H1 (cell line): ENCODE measurements around the gene CNBD2. TPM values are rescaled to one million over a fixed set of nuclear protein-coding genes. Genes with fewer than 3 reads are reported as not detected.

Experiments used
- CTCF ChIA-PET: fragments of 300-600 bp; sonication (Branson Sonifier 250); formaldehyde crosslinking; loops from one replicate; lab custom pipeline; 2021; ENCODE audit not compliant: partially characterized antibody; lab: Charles Lee
- POLR2A ChIA-PET: fragments of 300-600 bp; sonication (Branson Sonifier 250); formaldehyde crosslinking; loops from one replicate; lab custom pipeline; 2021; ENCODE audit warnings: inconsistent platforms; ENCODE audit not compliant: partially characterized antibody; lab: Charles Lee
- DNase-seq, 2 experiments: peaks; one replicate each; pipeline versions ENCODE4 v3.0.0 to v3.0.0-alpha.2; 2010 to 2022; ENCODE audit warnings: low spot score in 2 of 2, low read depth in 1 of 2, mixed read lengths in 1 of 2
- FAIRE-seq: peaks from 2 replicates; lab custom pipeline; 2011; peaks lifted over from hg19 to GRCh38; lab: Jason Lieb, UNC
- H2AFZ ChIP-seq: 2 replicates; pipeline ENCODE4 v1.8.1; 2012; ENCODE audit warnings: low read length, inconsistent platforms
- H2AK5ac ChIP-seq: 2 replicates; pipeline ENCODE4 v1.6.1; 2013; ENCODE audit warnings: low read depth, low read length
- H2BK120ac ChIP-seq: replicated peaks from 2 replicates; pipeline ENCODE3; 2013; ENCODE audit warnings: low read depth, low read length, inconsistent platforms
- H2BK12ac ChIP-seq: 2 replicates; pipeline ENCODE4 v1.6.1; 2013; ENCODE audit warnings: low read depth, low read length
- H2BK15ac ChIP-seq: 2 replicates; pipeline ENCODE4 v1.6.1; 2013; ENCODE audit warnings: low read length
- H2BK20ac ChIP-seq: 2 replicates; pipeline ENCODE4 v1.6.1; 2013; ENCODE audit warnings: low read length
- H2BK5ac ChIP-seq: 2 replicates; pipeline ENCODE4 v1.6.1; 2013; ENCODE audit warnings: low read depth, low read length
- H3K14ac ChIP-seq: 2 replicates; pipeline ENCODE4 v1.6.1; 2013; ENCODE audit warnings: inconsistent platforms; ENCODE audit not compliant: insufficient read length
- H3K18ac ChIP-seq: 2 replicates; pipeline ENCODE4 v1.6.1; 2013; ENCODE audit warnings: low read length; ENCODE audit errors: extremely low read depth
- H3K23ac ChIP-seq: 2 replicates; pipeline ENCODE4 v1.6.1; 2013; ENCODE audit warnings: inconsistent platforms; ENCODE audit not compliant: insufficient read length
- H3K23me2 ChIP-seq: 2 replicates; pipeline ENCODE4 v1.6.1; 2013; ENCODE audit warnings: low read depth, low read length
- H3K27ac ChIP-seq: 2 replicates; pipeline ENCODE4 v1.6.1; 2011; ENCODE audit warnings: low read depth, low read length, inconsistent platforms
- H3K27me3 ChIP-seq, 4 experiments: replicated peaks in 1 of 4; 1 replicate in 1 of 4; 2 replicates in 3 of 4; pipeline versions ENCODE4 v1.6.1 to v1.8.1; 2011 to 2013; ENCODE audit warnings: low read length in 3 of 4, mild to moderate bottlenecking in 3 of 4, inconsistent platforms in 2 of 4, mixed read lengths in 2 of 4, moderate library complexity in 1 of 4; ENCODE audit not compliant: control insufficient read depth in 3 of 4, insufficient read depth in 3 of 4; ENCODE audit errors: extremely low read depth in 1 of 4
- H3K36me3 ChIP-seq, 4 experiments: 2 replicates each; pipeline versions ENCODE4 v1.6.1 to v1.8.1; 2011 to 2013; ENCODE audit warnings: mild to moderate bottlenecking in 4 of 4, low read length in 3 of 4, moderate library complexity in 2 of 4, control low read depth in 1 of 4, inconsistent platforms in 1 of 4; ENCODE audit not compliant: insufficient read depth in 4 of 4, control insufficient read depth in 2 of 4
- H3K4ac ChIP-seq: replicated peaks from 2 replicates; pipeline ENCODE3; 2013; ENCODE audit warnings: low read length, low read depth, mixed read lengths, inconsistent platforms; ENCODE audit not compliant: insufficient read length
- H3K4me1 ChIP-seq, 4 experiments: replicated peaks in 1 of 4; 1 replicate in 1 of 4; 2 replicates in 3 of 4; pipeline versions ENCODE4 v1.6.1 to v1.8.1; 2011 to 2013; ENCODE audit warnings: low read length in 3 of 4, inconsistent platforms in 2 of 4, mixed read lengths in 1 of 4; ENCODE audit not compliant: insufficient read depth in 4 of 4, control insufficient read depth in 3 of 4
- H3K4me2 ChIP-seq, 2 experiments: 2 replicates each; pipeline versions ENCODE4 v1.6.1 to v1.8.1; 2011 to 2013; ENCODE audit warnings: low read depth in 2 of 2, low read length in 2 of 2, control low read depth in 1 of 2, inconsistent platforms in 1 of 2, mild to moderate bottlenecking in 1 of 2; ENCODE audit not compliant: insufficient read depth in 1 of 2
- H3K4me3 ChIP-seq, 4 experiments: fragments of 200-600, 300-600 bp in 1 of 4; sonication (generic), shearing (Covaris generic), sonication (Bioruptor Twin) in 1 of 4; 2 replicates each; pipeline versions ENCODE4 v1.5.1 to v1.8.1; 2011 to 2016; ENCODE audit warnings: low read length in 4 of 4, low read depth in 3 of 4, control low read depth in 2 of 4, inconsistent platforms in 2 of 4, mild to moderate bottlenecking in 2 of 4, mixed read lengths in 1 of 4, moderate library complexity in 1 of 4; ENCODE audit not compliant: insufficient read depth in 2 of 4; ENCODE audit errors: extremely low read depth in 1 of 4
- H3K56ac ChIP-seq: replicated peaks from 2 replicates; pipeline ENCODE3; 2013; ENCODE audit warnings: low read depth, mild to moderate bottlenecking, mixed read lengths, low read length, inconsistent platforms; ENCODE audit not compliant: insufficient read length
- H3K79me1 ChIP-seq: 2 replicates; pipeline ENCODE4 v1.6.1; 2013; ENCODE audit warnings: low read depth, low read length, control low read depth
- H3K79me2 ChIP-seq, 2 experiments: 2 replicates each; pipeline versions ENCODE4 v1.6.1 to v1.8.1; 2012 to 2013; ENCODE audit warnings: low read length in 2 of 2, mild to moderate bottlenecking in 2 of 2, inconsistent platforms in 1 of 2; ENCODE audit not compliant: insufficient read depth in 2 of 2, control insufficient read depth in 1 of 2
- H3K9ac ChIP-seq, 4 experiments: replicated peaks in 1 of 4; 1 replicate in 1 of 4; 2 replicates in 3 of 4; pipeline versions ENCODE4 v1.6.1 to v1.8.1; 2011 to 2013; ENCODE audit warnings: low read depth in 3 of 4, low read length in 3 of 4, control low read depth in 2 of 4, mild to moderate bottlenecking in 2 of 4, moderate library complexity in 2 of 4, inconsistent platforms in 1 of 4; ENCODE audit errors: extremely low read depth in 1 of 4
- H3K9me3 ChIP-seq, 2 experiments: 2 replicates each; pipeline versions ENCODE4 v1.6.1 to v1.8.1; 2012 to 2013; ENCODE audit warnings: mild to moderate bottlenecking in 2 of 2, moderate library complexity in 2 of 2, control low read depth in 1 of 2, inconsistent platforms in 1 of 2, low read depth in 1 of 2, low read length in 1 of 2, mixed read lengths in 1 of 2; ENCODE audit not compliant: insufficient read depth in 2 of 2
- H4K20me1 ChIP-seq, 2 experiments: replicated peaks in 1 of 2; 2 replicates each; pipeline versions ENCODE3 to v1.8.1; 2011 to 2013; ENCODE audit warnings: inconsistent platforms in 2 of 2, low read length in 2 of 2, mild to moderate bottlenecking in 1 of 2; ENCODE audit not compliant: insufficient read depth in 2 of 2, control insufficient read depth in 1 of 2
- H4K5ac ChIP-seq: 2 replicates; pipeline ENCODE4 v1.6.1; 2013; ENCODE audit warnings: low read length, low read depth, mixed read lengths, inconsistent platforms; ENCODE audit not compliant: insufficient read length
- H4K8ac ChIP-seq: 2 replicates; pipeline ENCODE4 v1.8.0; 2013; ENCODE audit warnings: mild to moderate bottlenecking, moderate library complexity, low read length, inconsistent platforms; ENCODE audit not compliant: insufficient read depth; ENCODE audit errors: extremely low read depth
- H4K91ac ChIP-seq: replicated peaks from 2 replicates; pipeline ENCODE3; 2013; ENCODE audit warnings: low read length, mixed read lengths, inconsistent platforms; ENCODE audit not compliant: insufficient read length
- BACH1 ChIP-seq: IDR thresholded peaks from 2 replicates; pipeline ENCODE4 v1.6.1; 2012; ENCODE audit warnings: low read length, improper control_type of control experiment
- BCL11A ChIP-seq, 2 experiments: IDR thresholded peaks; one replicate each; pipeline ENCODE4 v1.6.1; 2011; ENCODE audit warnings: low read depth in 2 of 2, low read length in 2 of 2, mild to moderate bottlenecking in 2 of 2
- BRCA1 ChIP-seq: IDR thresholded peaks from 2 replicates; pipeline ENCODE4 v1.6.1; 2012; ENCODE audit warnings: low read depth, low read length, improper control_type of control experiment
- EZH2 ChIP-seq: fragments of 200-600 bp; sonication (generic); IDR thresholded peaks from 2 replicates; pipeline ENCODE4 v1.7.1; 2012; ENCODE audit warnings: low read depth, mild to moderate bottlenecking, moderate library complexity, low read length, inconsistent platforms; ENCODE audit not compliant: severe bottlenecking
- KDM1A ChIP-seq: fragments of 200-600, 300-600 bp; sonication (generic); IDR thresholded peaks from 2 replicates; pipeline ENCODE4 v1.7.1; 2016; ENCODE audit warnings: mild to moderate bottlenecking, low read length, borderline replicate concordance
- KDM5A ChIP-seq: fragments of 200-600 bp; IDR thresholded peaks from 2 replicates; pipeline ENCODE4 v1.7.1; 2012; ENCODE audit warnings: mild to moderate bottlenecking, low read length, inconsistent platforms, mixed read lengths
- SIX5 ChIP-seq: IDR thresholded peaks from 2 replicates; pipeline ENCODE4 v1.6.1; 2011; ENCODE audit warnings: mild to moderate bottlenecking, low read depth, low read length
- SP2 ChIP-seq: IDR thresholded peaks from 2 replicates; pipeline ENCODE4 v1.6.1; 2012; ENCODE audit warnings: mild to moderate bottlenecking, low read length, inconsistent platforms
- WGBS, 2 experiments: shearing (Covaris generic) in 1 of 2; methylation state at CpG; one replicate each; pipeline versions ENCODE4 v1.1.6 to v1.1.7; 2013 to 2015; ENCODE audit warnings: low lambda C conversion rate in 2 of 2, mixed read lengths in 2 of 2, inconsistent platforms in 1 of 2, low coverage in 1 of 2, missing lambda C conversion rate in 1 of 2; ENCODE audit not compliant: insufficient replicate concordance in 2 of 2, insufficient coverage in 1 of 2, insufficient read length in 1 of 2; ENCODE audit errors: extremely low coverage in 1 of 2, missing lambda C conversion rate in 1 of 2; 5-methylcytosine and 5-hydroxymethylcytosine counted together
- polyA plus RNA-seq, 7 experiments: library from polyadenylated mRNA; depleted of rRNA in 3 of 7; stranded (reverse) in 5 of 7; unstranded in 2 of 7; fragments of >200 nt in 5 of 7; fragments of 200-250 nt in 2 of 7; gene quantifications; 1 replicate in 5 of 7; 2 replicates in 1 of 7; 4 replicates in 1 of 7; pipeline versions ENCODE4 v1.2.1 to v1.2.3, GENCODE V29; 2011 to 2013; ENCODE audit warnings: missing spikeins in 2 of 7, mixed read lengths in 2 of 7
- total RNA-seq: library from RNA; stranded (reverse); fragmentation: NEBNext Ultra II Directional; extraction: Animal tissue kit (Norgen Biotek cat#: 25700); gene quantifications from 2 replicates; pipeline ENCODE4 v1.2.1, GENCODE V29; 2021
- TF ChIP-seq, protein P1 (sequence below): IDR thresholded peaks from 2 replicates; pipeline ENCODE4 v1.6.1; 2012; ENCODE audit warnings: inconsistent platforms
- TF ChIP-seq, protein P2 (sequence below): IDR thresholded peaks from 2 replicates; pipeline ENCODE4 v1.6.1; 2011; ENCODE audit warnings: low read length, improper control_type of control experiment

Gene CNBD2
- total and polyA plus RNA-seq, 2 of the 8 experiments (the other 6 are each of a cell fraction or from before 2014, with no cell fraction given) = 2.6 to 4.5 TPM

DNA sequence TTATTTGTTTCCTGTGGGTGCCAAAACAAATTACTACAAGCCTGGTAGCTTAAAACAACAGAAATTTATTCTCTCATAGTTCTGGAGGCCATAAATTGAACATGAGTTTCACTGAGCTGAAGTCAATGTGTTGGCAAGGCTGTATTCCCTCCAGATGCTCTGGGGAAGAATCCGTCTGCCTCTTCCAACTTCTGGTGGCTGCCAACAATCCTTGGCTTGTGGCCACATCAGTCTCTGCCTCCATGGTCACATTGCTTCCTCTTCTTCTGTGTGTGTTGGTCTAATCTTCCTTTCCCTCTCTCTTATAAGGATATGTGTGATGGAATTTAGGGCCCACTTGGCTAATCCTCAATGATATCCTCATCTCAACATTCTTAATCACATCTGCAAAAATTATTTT lies 93.4 kb downstream of the CNBD2 start:
- WGBS, 2 experiments = 94% methylated on average over 1 of the region's 1 CpG; no CpG with 5 or more reads in 1 of the 2 experiments

More for the DNA sequence above, 93.4 kb downstream of the CNBD2 start:
- Histone ChIP-seq H2BK12ac (no peak overlapping the region), H3K18ac (no peak overlapping the region), H3K56ac (no peak overlapping the region), H3K27ac (no peak overlapping the region), H3K27me3 (peaks cover 2 to 24% (median 16%) of the 10 kb centered on the region in 4 experiments; a peak in 6 of 7 replicates), H2AFZ (no peak overlapping the region), H4K8ac (no peak overlapping the region), H4K20me1 (peaks cover 0 to 1% of the 10 kb centered on the region in 2 experiments), H3K36me3 (no peaks in the 10 kb centered on the region), H3K9me3 (peaks cover 0 to 2% of the 10 kb centered on the region in 2 experiments; a peak in 1 of 4 replicates), H2BK20ac (no peak overlapping the region), H3K14ac (no peak overlapping the region), H3K79me2 (no peaks in the 10 kb centered on the region), H3K9ac (no peak overlapping the region), H2BK5ac (no peak overlapping the region), H2BK120ac (no peak overlapping the region), H3K23me2 (peaks cover 9% of the 10 kb centered on the region; the same call in 1 of the 2 replicates), H3K4ac (no peak overlapping the region), H3K23ac (no peak overlapping the region), H2AK5ac (no peak overlapping the region), H3K4me1 (peaks cover 0 to 17% (median 4%) of the 10 kb centered on the region in 4 experiments; a peak in 5 of 7 replicates), H4K5ac (no peak overlapping the region), H4K91ac (no peak overlapping the region), H3K79me1 (no peaks in the 10 kb centered on the region), H2BK15ac (no peak overlapping the region), H3K4me3 (no peak overlapping the region), H3K4me2 (no peak overlapping the region)
- CTCF ChIA-PET = interaction anchor here (1.0 to 1.1 kb wide), 2 partner anchors 25 to 69 kb away, joined by 3 read pairs; no protein-coding TSS in a partner anchor
- TF ChIP-seq KDM5A = no peak
- TF ChIP-seq SIX5 = no peak
- no peak for TF ChIP-seq KDM1A
- TF ChIP-seq EZH2 = no peak
- no peak for TF ChIP-seq SP2
- no peak for TF ChIP-seq BCL11A (IDR thresholded peaks at IDR 0.05; ENCODE audit: low read depth in 2 of 2, low read length in 2 of 2)
- no peak for TF ChIP-seq BRCA1
- TF ChIP-seq, protein P1, sequence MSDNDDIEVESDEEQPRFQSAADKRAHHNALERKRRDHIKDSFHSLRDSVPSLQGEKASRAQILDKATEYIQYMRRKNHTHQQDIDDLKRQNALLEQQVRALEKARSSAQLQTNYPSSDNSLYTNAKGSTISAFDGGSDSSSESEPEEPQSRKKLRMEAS = no peak
- TF ChIP-seq BACH1 = no peak
- TF ChIP-seq, protein P2, sequence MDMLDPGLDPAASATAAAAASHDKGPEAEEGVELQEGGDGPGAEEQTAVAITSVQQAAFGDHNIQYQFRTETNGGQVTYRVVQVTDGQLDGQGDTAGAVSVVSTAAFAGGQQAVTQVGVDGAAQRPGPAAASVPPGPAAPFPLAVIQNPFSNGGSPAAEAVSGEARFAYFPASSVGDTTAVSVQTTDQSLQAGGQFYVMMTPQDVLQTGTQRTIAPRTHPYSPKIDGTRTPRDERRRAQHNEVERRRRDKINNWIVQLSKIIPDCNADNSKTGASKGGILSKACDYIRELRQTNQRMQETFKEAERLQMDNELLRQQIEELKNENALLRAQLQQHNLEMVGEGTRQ = no peak
- POLR2A ChIA-PET = no interaction called here
- no peak for FAIRE-seq
- DNase-seq = no peak
